ENCODE data around the gene CHID1.

DNA sequence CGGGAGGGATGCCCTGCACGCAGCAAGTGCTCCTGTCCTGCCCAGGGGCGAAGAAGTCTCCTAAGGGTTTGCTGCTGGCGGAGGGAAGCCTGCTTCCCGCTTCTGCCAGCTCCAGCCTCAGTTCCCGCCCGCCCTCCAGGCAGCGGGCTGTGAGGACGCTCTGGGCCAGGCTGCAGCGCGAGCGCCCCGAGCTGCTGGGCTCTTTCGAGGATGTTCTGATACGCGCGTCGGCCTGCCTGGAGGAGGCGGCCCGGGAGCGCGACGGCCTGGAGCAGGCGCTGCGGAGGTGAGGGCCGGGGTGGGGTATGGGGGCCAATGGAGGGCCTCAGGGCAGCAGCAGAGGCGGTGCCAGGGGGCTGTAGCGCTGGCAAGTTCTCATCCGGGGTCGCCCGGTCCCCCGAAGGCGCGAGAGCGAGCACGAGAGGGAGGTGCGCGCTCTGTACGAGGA is 80.7 kb downstream of the CHID1 start:
- TF ChIP-seq, protein P1, sequence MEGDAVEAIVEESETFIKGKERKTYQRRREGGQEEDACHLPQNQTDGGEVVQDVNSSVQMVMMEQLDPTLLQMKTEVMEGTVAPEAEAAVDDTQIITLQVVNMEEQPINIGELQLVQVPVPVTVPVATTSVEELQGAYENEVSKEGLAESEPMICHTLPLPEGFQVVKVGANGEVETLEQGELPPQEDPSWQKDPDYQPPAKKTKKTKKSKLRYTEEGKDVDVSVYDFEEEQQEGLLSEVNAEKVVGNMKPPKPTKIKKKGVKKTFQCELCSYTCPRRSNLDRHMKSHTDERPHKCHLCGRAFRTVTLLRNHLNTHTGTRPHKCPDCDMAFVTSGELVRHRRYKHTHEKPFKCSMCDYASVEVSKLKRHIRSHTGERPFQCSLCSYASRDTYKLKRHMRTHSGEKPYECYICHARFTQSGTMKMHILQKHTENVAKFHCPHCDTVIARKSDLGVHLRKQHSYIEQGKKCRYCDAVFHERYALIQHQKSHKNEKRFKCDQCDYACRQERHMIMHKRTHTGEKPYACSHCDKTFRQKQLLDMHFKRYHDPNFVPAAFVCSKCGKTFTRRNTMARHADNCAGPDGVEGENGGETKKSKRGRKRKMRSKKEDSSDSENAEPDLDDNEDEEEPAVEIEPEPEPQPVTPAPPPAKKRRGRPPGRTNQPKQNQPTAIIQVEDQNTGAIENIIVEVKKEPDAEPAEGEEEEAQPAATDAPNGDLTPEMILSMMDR (conservative IDR thresholded peaks at IDR 0.05 in 1 of 2, IDR thresholded peaks at IDR 0.05 in 1 of 2; ENCODE audit: low read depth in 1 of 2, low read length in 2 of 2) = no peak
- TF ChIP-seq EZH2 (IDR thresholded peaks at IDR 0.05; ENCODE audit: low read length, missing control alignments) = no peak
